Measurements from ENCODE around the gene C2orf42. TPM values are rescaled to one million over a fixed set of nuclear protein-coding genes. Genes with fewer than 3 reads are reported as not detected.

Gene C2orf42
- total RNA-seq, 1 experiment from 2014 or later: 6.8 TPM

DNA sequence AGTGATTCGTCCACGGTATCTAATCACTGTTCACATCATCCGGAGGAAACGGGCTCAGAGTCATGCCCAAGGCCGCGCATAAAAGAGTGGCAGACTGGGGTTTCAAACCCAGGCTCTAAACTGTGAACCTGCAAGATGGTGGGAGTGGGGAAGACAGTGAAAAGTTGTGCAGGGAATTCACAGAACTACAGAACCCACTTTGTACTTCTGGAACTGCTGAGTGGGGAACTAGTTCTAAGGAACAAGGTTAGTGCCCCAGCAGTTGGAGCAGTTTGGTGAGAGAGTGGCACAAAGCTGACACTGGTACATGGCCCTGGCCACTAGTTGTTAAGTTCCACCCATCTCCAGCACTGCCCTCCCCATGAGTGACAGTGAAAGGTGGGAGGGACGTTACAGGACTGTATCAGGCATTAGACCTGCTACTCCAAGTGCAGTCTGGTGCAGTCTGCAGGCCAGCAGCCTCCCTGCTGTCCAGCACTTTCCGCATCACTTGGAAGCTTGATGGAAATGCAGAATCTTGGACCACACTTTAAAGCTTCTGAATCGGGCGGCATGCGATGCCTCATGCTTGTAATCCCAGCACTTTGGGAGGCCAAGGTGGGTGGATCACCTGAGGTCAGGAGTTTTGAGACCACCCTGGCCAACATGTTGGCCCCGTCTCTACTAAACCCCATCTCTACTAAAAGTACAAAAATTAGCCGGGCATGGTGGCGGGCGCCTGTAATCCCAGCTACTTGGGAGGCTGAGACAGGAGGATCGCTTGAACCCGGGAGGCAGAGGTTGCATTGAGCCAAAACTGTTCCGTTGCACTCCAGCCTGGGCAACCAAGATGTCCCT is 47.3 kb downstream of the C2orf42 start:
- DNase-seq (ENCODE audit: low spot score) (no peak), ATAC-seq (no peak)
- Mint-ChIP-seq H3K27me3 (ENCODE audit: low read depth) (no peaks in the 10 kb centered on the region), H3K36me3 (0 out of 2 replicates have a peak, but pooled peaks cover under 1% of the 10 kb centered on the region), H3K9me3 (peaks cover under 1% of the 10 kb centered on the region), H3K27ac (peak overlapping the region; percentile 98), H3K4me3 (peak overlapping the region; percentile 63), H3K4me1 (peaks cover 34% of the 10 kb centered on the region)
- ChIA-PET CTCF (interaction anchor here (0.8 to 2.5 kb wide), 8 partner anchors 10 to 419 kb away, joined by 3 to 12 read pairs (median 5); partner anchors contain the start of genes C2orf42 and MXD1), POLR2A (interaction anchor here (0.6 to 4.9 kb wide), 7 partner anchors 20 to 229 kb away, joined by 3 to 60 read pairs (median 30); partner anchors contain the start of genes C2orf42 and MXD1)
- TF ChIP-seq IRF2 (CRISPR knock-in tag; IDR thresholded peaks at IDR 0.05; ENCODE audit: borderline replicate concordance, low read depth): no peak
- TF ChIP-seq TCF7 (CRISPR knock-in tag; IDR thresholded peaks at IDR 0.05; ENCODE audit: low read depth): no peak
- TF ChIP-seq ZNF263 (CRISPR knock-in tag; IDR thresholded peaks at IDR 0.05; ENCODE audit: low read depth): no peak
- TF ChIP-seq CTCF (IDR thresholded peaks at IDR 0.05): no peak
- TF ChIP-seq PREB (CRISPR knock-in tag; IDR thresholded peaks at IDR 0.05; ENCODE audit: borderline replicate concordance): no peak
- no peak for TF ChIP-seq ESRRA (CRISPR knock-in tag; IDR thresholded peaks at IDR 0.05; ENCODE audit: borderline replicate concordance)
- no peak for TF ChIP-seq SP1 (CRISPR knock-in tag; conservative IDR thresholded peaks at IDR 0.05)
- TF ChIP-seq, protein P1, sequence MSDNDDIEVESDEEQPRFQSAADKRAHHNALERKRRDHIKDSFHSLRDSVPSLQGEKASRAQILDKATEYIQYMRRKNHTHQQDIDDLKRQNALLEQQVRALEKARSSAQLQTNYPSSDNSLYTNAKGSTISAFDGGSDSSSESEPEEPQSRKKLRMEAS (CRISPR knock-in tag; IDR thresholded peaks at IDR 0.05): no peak
- TF ChIP-seq ZNF138 (CRISPR knock-in tag; conservative IDR thresholded peaks at IDR 0.05): no peak
- TF ChIP-seq AFF4 (CRISPR knock-in tag; IDR thresholded peaks at IDR 0.05; ENCODE audit: borderline replicate concordance): no peak
- TF ChIP-seq SOX15 (CRISPR knock-in tag; IDR thresholded peaks at IDR 0.05): no peak
- no peak for TF ChIP-seq ZNF121 (CRISPR knock-in tag; IDR thresholded peaks at IDR 0.05)
- no peak for TF ChIP-seq JUN (CRISPR knock-in tag; IDR thresholded peaks at IDR 0.05)
- no peak for TF ChIP-seq JAZF1 (CRISPR knock-in tag; IDR thresholded peaks at IDR 0.05)
- TF ChIP-seq, protein P2, sequence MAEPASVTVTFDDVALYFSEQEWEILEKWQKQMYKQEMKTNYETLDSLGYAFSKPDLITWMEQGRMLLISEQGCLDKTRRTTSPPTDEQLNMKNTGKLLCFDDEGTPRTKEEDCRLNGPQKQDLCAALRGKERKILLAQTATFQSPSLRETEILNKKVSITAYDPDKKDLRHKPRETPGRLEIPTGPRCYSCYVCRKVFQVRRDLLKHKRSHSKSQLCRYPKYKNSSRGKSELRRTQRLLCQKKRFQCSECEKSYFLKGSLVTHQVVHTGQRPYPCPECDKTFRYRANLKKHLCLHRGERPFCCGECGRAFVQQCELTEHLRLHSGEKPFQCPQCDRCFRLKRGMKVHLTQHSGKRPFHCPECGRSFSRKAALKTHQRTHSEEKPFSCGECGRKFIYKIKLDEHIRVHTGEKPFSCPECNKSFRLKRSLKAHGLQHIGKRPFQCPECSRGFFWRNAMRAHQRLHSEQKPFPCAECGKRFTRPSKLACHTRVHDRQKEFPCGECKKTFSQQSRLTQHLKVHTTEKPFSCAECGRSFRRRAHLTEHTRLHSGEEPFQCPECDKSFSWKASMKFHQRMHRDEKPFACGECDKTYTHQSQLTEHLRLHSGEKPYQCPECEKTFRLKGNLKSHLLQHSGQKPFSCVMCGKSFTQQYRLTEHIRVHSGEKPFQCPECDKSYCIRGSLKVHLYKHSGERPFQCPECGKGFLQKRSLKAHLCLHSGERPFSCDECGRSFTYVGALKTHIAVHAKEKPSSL (CRISPR knock-in tag; conservative IDR thresholded peaks at IDR 0.05): no peak
- no peak for TF ChIP-seq ZNF423 (CRISPR knock-in tag; IDR thresholded peaks at IDR 0.05)
- TF ChIP-seq, protein P3, sequence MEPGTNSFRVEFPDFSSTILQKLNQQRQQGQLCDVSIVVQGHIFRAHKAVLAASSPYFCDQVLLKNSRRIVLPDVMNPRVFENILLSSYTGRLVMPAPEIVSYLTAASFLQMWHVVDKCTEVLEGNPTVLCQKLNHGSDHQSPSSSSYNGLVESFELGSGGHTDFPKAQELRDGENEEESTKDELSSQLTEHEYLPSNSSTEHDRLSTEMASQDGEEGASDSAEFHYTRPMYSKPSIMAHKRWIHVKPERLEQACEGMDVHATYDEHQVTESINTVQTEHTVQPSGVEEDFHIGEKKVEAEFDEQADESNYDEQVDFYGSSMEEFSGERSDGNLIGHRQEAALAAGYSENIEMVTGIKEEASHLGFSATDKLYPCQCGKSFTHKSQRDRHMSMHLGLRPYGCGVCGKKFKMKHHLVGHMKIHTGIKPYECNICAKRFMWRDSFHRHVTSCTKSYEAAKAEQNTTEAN (CRISPR knock-in tag; IDR thresholded peaks at IDR 0.05): no peak
- no peak for TF ChIP-seq E2F5 (CRISPR knock-in tag; IDR thresholded peaks at IDR 0.05)
- TF ChIP-seq, protein P4, sequence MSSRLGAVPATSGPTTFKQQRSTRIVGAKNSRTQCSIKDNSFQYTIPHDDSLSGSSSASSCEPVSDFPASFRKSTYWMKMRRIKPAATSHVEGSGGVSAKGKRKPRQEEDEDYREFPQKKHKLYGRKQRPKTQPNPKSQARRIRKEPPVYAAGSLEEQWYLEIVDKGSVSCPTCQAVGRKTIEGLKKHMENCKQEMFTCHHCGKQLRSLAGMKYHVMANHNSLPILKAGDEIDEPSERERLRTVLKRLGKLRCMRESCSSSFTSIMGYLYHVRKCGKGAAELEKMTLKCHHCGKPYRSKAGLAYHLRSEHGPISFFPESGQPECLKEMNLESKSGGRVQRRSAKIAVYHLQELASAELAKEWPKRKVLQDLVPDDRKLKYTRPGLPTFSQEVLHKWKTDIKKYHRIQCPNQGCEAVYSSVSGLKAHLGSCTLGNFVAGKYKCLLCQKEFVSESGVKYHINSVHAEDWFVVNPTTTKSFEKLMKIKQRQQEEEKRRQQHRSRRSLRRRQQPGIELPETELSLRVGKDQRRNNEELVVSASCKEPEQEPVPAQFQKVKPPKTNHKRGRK (CRISPR knock-in tag; IDR thresholded peaks at IDR 0.05; ENCODE audit: borderline replicate concordance): no peak
- no peak for TF ChIP-seq HMGXB4 (CRISPR knock-in tag; IDR thresholded peaks at IDR 0.05)
- TF ChIP-seq MXD4 (CRISPR knock-in tag; IDR thresholded peaks at IDR 0.05; ENCODE audit: borderline replicate concordance): no peak
